Heart left ventricle (tissue), 16 donors: ENCODE measurements around the gene PROZ. TPM values are rescaled to one million over a fixed set of nuclear protein-coding genes. Genes with fewer than 3 reads are reported as not detected.
A peak's percentile ranks its signal among the peaks of the same experiment; 100 is the strongest.

Experiments
- ATAC-seq, 4 donors: fragments of 200-7000 bp; cut with Tn5 transposase; one replicate each; pipeline ENCODE4 v1.9.1; 2020 to 2022; ENCODE audit warnings: moderate library complexity in 4 of 4, mild to moderate bottlenecking in 3 of 4, moderate number of reproducible peaks in 1 of 4
- DNase-seq, 5 donors: peaks; one replicate each; pipeline ENCODE4 v3.0.0-alpha.2; 2020
- H3K27ac ChIP-seq, 12 donors: fragments of 200-600 bp; sonication (generic) in 4 of 12; one replicate each; pipeline versions ENCODE4 v1.5.0 to v1.8.0; 2016 to 2022; ENCODE audit warnings: mild to moderate bottlenecking in 2 of 12
- H3K27me3 ChIP-seq, 9 donors: fragments of 200-600 bp; sonication (generic) in 2 of 9; one replicate each; pipeline versions ENCODE4 v1.5.1 to v1.8.0; 2016 to 2022; ENCODE audit warnings: mild to moderate bottlenecking in 3 of 9
- H3K36me3 ChIP-seq, 9 donors: fragments of 200-600 bp; sonication (generic) in 2 of 9; one replicate each; pipeline versions ENCODE4 v1.5.0 to v1.8.0; 2018 to 2022; ENCODE audit warnings: mild to moderate bottlenecking in 2 of 9
- H3K4me1 ChIP-seq, 12 donors: fragments of 200-600 bp; sonication (generic) in 4 of 12; one replicate each; pipeline versions ENCODE4 v1.5.0 to v1.8.0; 2016 to 2022; ENCODE audit warnings: mild to moderate bottlenecking in 3 of 12
- H3K4me3 ChIP-seq, 12 donors: fragments of 200-600 bp; sonication (generic) in 4 of 12; one replicate each; pipeline versions ENCODE4 v1.5.0 to v1.8.0; 2017 to 2022; ENCODE audit warnings: mild to moderate bottlenecking in 9 of 12, moderate library complexity in 4 of 12
- H3K9me3 ChIP-seq, 12 donors: fragments of 200-600 bp; sonication (generic) in 4 of 12; one replicate each; pipeline versions ENCODE4 v1.5.0 to v1.8.0; 2016 to 2022; ENCODE audit warnings: mild to moderate bottlenecking in 1 of 12
- POLR2A ChIP-seq, 2 donors: fragments of 450-650 bp; IDR thresholded peaks; one replicate each; pipeline ENCODE4 v1.6.1; 2017; ENCODE audit warnings: antibody characterized with exemption in 2 of 2, mild to moderate bottlenecking in 2 of 2, moderate library complexity in 2 of 2
- WGBS, 4 donors: extraction: QIAGEN DNeasy Blood & Tissue Kit in 2 of 4; methylation state at CpG; one replicate each; pipeline versions ENCODE4 v1.1.5 to v1.1.7; 2013 to 2018; 5-methylcytosine and 5-hydroxymethylcytosine counted together
- intact Hi-C, 10 donors: fragments of 100-400 bp; cut with DNase I; formaldehyde crosslinking; loops; one replicate each; pipeline versions ENCODE4 v1.11.1 to v1.14.2; 2022
- polyA plus RNA-seq, 2 donors: library from polyadenylated mRNA; stranded (reverse); fragments of 200-250 nt; gene quantifications; one replicate each; pipeline ENCODE4 v1.2.3, GENCODE V29; 2013
- total RNA-seq, 9 donors: library from RNA; depleted of rRNA in 2 of 9; stranded (reverse); fragments of >200 nt in 2 of 9; fragmentation: NEBNext Ultra II Directional in 3 of 9; extraction: Animal tissue kit (Norgen Biotek cat#: 25700) in 3 of 9; gene quantifications; one replicate each; pipeline versions ENCODE4 v1.1.0 to v1.2.4, GENCODE V29; 2016 to 2023
- TF ChIP-seq, protein P1 (sequence below), 12 donors: fragments of 200-600 bp; sonication (generic) in 4 of 12; IDR thresholded peaks; one replicate each; pipeline versions ENCODE4 v1.5.0 to v1.8.0; 2018 to 2022; ENCODE audit warnings: antibody characterized with exemption in 12 of 12, mild to moderate bottlenecking in 5 of 12
- donor health status: ischemic (EF 13 %, LVEDD 7.1; RV severe dilation, severe dysfunction).
- donor health status: healthy with polysubstance abuse.
- donor health status: DM: no; HTN: yes; CAD: no.
- donor health status: DM: no; HTN: no; CAD: no.
- donor health status: ischemic (EF 25% LVEDD 6.9; RV normal size, moderate dysfunction).
- donor health status: ischemic (EF 25% LVEDD 5.7; RV mildly dilated, moderate dysfunction).
- donor health status: healthy.
- donor health status: DM: yes; HTN: yes; CAD: no.
- donor health status: ischemic (EF 35%, LVEDD 5.7; RV mildly dilated, moderate dysfunction).
- donor health status: nonischemic (EF 11% LVEDD 7.7; RV severe dilation, severe dysfunction).
- donor health status: DM: yes; HTN: yes; CAD: no.
- donor health status: PGD.
- donor health status: ischemic (EF 29% LVEDD 5.4; RV normal size, mild dysfunction).
- donor health status: nonischemic (EF 23%, LVEDD 6.1; RV moderate dilation, normal function).

The PROZ gene
- total and polyA plus RNA-seq, 11 donors, result not detected

DNA sequence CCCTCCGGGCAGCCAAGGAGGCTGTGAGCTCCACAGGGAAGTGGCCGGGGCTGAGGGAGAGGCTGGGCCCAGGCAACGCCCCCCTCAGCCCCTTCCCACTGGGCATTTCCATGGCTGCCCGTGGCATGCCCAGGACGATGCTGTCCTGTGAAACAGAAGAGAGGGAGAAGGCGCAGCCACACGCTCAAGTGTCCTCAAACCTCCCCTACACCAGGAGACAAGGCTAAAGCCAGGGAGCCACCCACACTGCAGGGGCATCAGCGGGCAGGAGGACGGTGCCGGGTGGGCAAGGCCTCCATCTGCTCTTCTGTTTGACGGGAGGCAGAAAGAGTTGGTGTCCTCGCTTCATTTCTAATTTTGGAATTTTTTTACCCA, 14.2 kb upstream of the PROZ start:
- Histone ChIP-seq H3K27me3 (no peaks in the 10 kb centered on the region), H3K4me3 (no peak overlapping the region), H3K4me1 (no peaks in the 10 kb centered on the region), H3K36me3 (peaks cover 0 to 12% (median 0%) of the 10 kb centered on the region in 9 donors), H3K9me3 (no peaks in the 10 kb centered on the region), H3K27ac (no peak overlapping the region)
- intact Hi-C loops, result no loop called here
- ATAC-seq (peak in 1 of 4 donors; percentile 9), DNase-seq (no peak)
- no peak for TF ChIP-seq POLR2A (IDR thresholded peaks at IDR 0.05)
- TF ChIP-seq, protein P1, sequence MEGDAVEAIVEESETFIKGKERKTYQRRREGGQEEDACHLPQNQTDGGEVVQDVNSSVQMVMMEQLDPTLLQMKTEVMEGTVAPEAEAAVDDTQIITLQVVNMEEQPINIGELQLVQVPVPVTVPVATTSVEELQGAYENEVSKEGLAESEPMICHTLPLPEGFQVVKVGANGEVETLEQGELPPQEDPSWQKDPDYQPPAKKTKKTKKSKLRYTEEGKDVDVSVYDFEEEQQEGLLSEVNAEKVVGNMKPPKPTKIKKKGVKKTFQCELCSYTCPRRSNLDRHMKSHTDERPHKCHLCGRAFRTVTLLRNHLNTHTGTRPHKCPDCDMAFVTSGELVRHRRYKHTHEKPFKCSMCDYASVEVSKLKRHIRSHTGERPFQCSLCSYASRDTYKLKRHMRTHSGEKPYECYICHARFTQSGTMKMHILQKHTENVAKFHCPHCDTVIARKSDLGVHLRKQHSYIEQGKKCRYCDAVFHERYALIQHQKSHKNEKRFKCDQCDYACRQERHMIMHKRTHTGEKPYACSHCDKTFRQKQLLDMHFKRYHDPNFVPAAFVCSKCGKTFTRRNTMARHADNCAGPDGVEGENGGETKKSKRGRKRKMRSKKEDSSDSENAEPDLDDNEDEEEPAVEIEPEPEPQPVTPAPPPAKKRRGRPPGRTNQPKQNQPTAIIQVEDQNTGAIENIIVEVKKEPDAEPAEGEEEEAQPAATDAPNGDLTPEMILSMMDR (IDR thresholded peaks at IDR 0.05), result no peak
- WGBS, 4 donors, result 86 to 92% (median 87%) methylated on average over 9 to 12 of the region's 12 CpGs

DNA sequence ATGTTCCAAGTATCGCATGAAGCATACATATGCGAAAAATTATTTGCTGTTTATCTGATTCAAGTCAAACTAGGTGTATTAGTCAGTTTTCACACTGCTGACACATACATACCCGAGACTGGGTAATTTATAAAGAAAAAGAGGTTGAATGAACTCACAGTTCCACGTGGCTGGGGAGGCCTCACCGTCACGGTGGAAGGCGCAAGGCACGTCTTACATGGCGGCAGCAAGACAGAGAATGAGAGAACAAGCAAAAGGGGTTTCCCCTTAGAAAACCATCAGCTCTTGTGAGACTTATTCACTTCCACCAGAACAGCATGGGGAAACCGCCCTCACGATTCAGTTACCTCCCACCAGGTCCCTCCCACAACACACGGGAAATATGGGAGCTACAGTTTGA, 13.0 kb upstream of the PROZ start:
- no peak overlapping the region for H3K4me3 ChIP-seq
- H3K9me3 ChIP-seq, result no peaks in the 10 kb centered on the region
- intact Hi-C loops, result no loop called here
- H3K27me3 ChIP-seq, result no peaks in the 10 kb centered on the region
- H3K4me1 ChIP-seq, result no peaks in the 10 kb centered on the region
- no peak overlapping the region for H3K27ac ChIP-seq
- ATAC-seq (no peak), DNase-seq (no peak)
- no peak for TF ChIP-seq POLR2A (IDR thresholded peaks at IDR 0.05)
- TF ChIP-seq, protein P1 (IDR thresholded peaks at IDR 0.05), result no peak
- H3K36me3 ChIP-seq, result peaks cover 0 to 7% (median 0%) of the 10 kb centered on the region in 9 donors
- WGBS, 4 donors, result 84 to 94% (median 88%) methylated on average over 12 of the region's 12 CpGs

DNA sequence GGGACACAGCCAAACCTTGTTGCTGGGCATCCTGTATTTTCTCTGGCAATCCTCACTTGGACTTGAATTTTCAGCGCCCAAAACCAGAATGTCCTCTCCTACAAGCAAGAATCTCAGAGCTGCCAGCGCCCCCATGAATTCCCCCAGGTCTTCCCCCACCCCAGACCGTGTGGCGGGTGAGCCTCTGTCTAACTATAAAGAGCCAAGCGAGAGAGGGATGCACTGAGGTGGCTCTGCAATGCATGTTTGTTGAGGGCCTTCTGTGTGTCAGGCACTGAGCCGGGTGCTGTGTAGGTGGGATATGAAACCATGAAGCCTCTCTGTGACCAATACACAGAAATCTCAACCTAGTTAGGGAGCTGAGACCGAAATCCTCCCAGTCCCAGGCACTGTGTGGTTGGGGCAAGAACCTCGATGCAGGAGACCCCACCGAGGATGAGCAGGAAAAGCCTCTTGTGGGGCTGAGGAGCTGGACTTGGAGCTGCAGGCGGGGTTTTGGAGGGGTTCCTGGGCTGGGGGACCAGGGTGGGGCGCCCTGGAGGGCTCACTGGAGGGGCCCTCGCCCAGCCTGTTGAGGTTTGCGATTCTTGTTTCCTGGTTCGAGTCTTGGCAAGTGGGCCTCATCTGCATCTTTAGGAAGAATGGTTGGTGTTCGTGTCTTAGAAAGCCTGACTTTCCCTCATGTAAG, 12.4 kb upstream of the PROZ start:
- ATAC-seq (no peak), DNase-seq (no peak)
- H3K4me3 ChIP-seq, result no peak overlapping the region
- no peak for TF ChIP-seq POLR2A (IDR thresholded peaks at IDR 0.05)
- TF ChIP-seq, protein P1 (IDR thresholded peaks at IDR 0.05), result no peak
- H3K27ac ChIP-seq, result no peak overlapping the region
- intact Hi-C loops, result no loop called here
- no peaks in the 10 kb centered on the region for H3K27me3 ChIP-seq
- H3K4me1 ChIP-seq, result no peaks in the 10 kb centered on the region
- WGBS, 4 donors, result 88 to 93% (median 92%) methylated on average over 14 to 15 of the region's 15 CpGs
- no peaks in the 10 kb centered on the region for H3K9me3 ChIP-seq
- peaks cover 0 to 1% (median 0%) of the 10 kb centered on the region in 9 donors for H3K36me3 ChIP-seq

DNA sequence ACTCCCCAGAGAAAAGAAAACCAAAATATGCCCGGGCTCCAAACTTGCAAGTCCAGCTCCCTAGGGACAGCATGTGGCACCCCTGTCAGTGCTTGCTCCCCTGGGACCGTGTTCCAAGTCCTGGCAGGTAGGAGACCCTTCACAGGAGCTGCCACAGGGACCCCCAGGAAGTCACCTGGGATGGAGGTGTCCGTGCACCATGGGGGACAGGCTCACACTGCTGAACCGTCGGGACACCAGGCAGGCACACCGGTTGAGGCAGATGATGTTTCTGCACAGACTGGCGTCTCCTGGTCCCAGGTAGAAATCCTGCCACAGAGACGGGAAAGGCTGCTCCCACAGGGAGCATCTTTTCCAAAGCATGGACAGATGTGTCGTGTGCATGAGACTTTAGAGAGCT, 11.7 kb upstream of the PROZ start:
- DNase-seq (no peak), ATAC-seq (no peak)
- no peak for TF ChIP-seq POLR2A (IDR thresholded peaks at IDR 0.05)
- TF ChIP-seq, protein P1 (IDR thresholded peaks at IDR 0.05), result no peak
- peaks cover 0 to 1% (median 0%) of the 10 kb centered on the region in 12 donors for H3K4me1 ChIP-seq
- 80 to 89% (median 87%) methylated on average over 8 to 9 of the region's 9 CpGs for WGBS, 4 donors
- intact Hi-C loops, result no loop called here
- H3K9me3 ChIP-seq, result no peaks in the 10 kb centered on the region
- H3K27ac ChIP-seq, result no peak overlapping the region
- peaks cover 0 to 2% (median 0%) of the 10 kb centered on the region in 9 donors for H3K27me3 ChIP-seq
- no peak overlapping the region for H3K4me3 ChIP-seq
- H3K36me3 ChIP-seq, result no peaks in the 10 kb centered on the region
